DOHH2 (cell line): ENCODE measurements around the gene DAD1.

Experiments used
- H3F3A ChIP-seq: fragments of 200-600 bp; sonication (generic), shearing (Covaris generic); 2 replicates; pipeline ENCODE4 v1.6.0; 2016; ENCODE audit warnings: antibody characterized with exemption, mild to moderate bottlenecking; ENCODE audit not compliant: control insufficient read depth, insufficient read depth
- H3K27ac ChIP-seq: fragments of 200-600 bp; sonication (generic); 2 replicates; pipeline ENCODE4 v1.5.1; 2014; ENCODE audit warnings: low read depth, mild to moderate bottlenecking, low read length, moderate library complexity
- H3K27me3 ChIP-seq: fragments of 200-600 bp; sonication (generic); 2 replicates; pipeline ENCODE4 v1.6.1; 2014; ENCODE audit warnings: mild to moderate bottlenecking, low read length, mixed read lengths; ENCODE audit not compliant: control insufficient read depth
- H3K36me3 ChIP-seq: fragments of 200-600 bp; sonication (generic); 2 replicates; pipeline ENCODE4 v1.6.1; 2014; ENCODE audit warnings: mild to moderate bottlenecking, low read length, moderate library complexity, mixed read lengths; ENCODE audit not compliant: control insufficient read depth
- H3K4me1 ChIP-seq: fragments of 200-600 bp; sonication (generic); 2 replicates; pipeline ENCODE4 v1.6.1; 2014; ENCODE audit warnings: mild to moderate bottlenecking, low read length, mixed read lengths; ENCODE audit not compliant: control insufficient read depth
- H3K4me2 ChIP-seq: fragments of 200-600 bp; sonication (generic); 2 replicates; pipeline ENCODE4 v1.6.0; 2014; ENCODE audit warnings: mild to moderate bottlenecking, low read length, moderate library complexity
- H3K4me3 ChIP-seq: fragments of 200-600 bp; sonication (generic); 2 replicates; pipeline ENCODE4 v1.5.1; 2014; ENCODE audit warnings: mild to moderate bottlenecking, low read length, mixed read lengths
- H3K79me2 ChIP-seq: fragments of 200-600 bp; sonication (generic); 2 replicates; pipeline ENCODE4 v1.6.1; 2014; ENCODE audit warnings: mild to moderate bottlenecking, low read length, mixed read lengths; ENCODE audit not compliant: control insufficient read depth
- H3K9me2 ChIP-seq: fragments of 200-600 bp; sonication (generic); replicated peaks from 2 replicates; pipeline ENCODE4 v1.6.1; 2014; ENCODE audit warnings: mild to moderate bottlenecking, low read length, mixed read lengths; ENCODE audit not compliant: control insufficient read depth
- H3K9me3 ChIP-seq: fragments of 200-600 bp; sonication (generic); 2 replicates; pipeline ENCODE4 v1.6.1; 2014; ENCODE audit warnings: antibody characterized with exemption, low read length, mixed read lengths; ENCODE audit not compliant: control insufficient read depth, insufficient read depth
- H4K20me1 ChIP-seq: fragments of 200-600 bp; sonication (generic); 2 replicates; pipeline ENCODE4 v1.6.0; 2014; ENCODE audit warnings: low read depth, mild to moderate bottlenecking, antibody characterized with exemption, low read length, moderate library complexity; ENCODE audit not compliant: control insufficient read depth, insufficient read depth
- EZH2phosphoT487 ChIP-seq: fragments of 200-600 bp; sonication (generic); IDR thresholded peaks from 2 replicates; pipeline ENCODE4 v1.6.1; 2017; ENCODE audit warnings: borderline replicate concordance, mild to moderate bottlenecking, antibody characterized with exemption, low read length, moderate library complexity, mixed read lengths
- TF ChIP-seq, protein P1 (sequence below): fragments of 200-600 bp; sonication (generic); IDR thresholded peaks from one replicate; pipeline ENCODE4 v1.5.1; 2014; ENCODE audit warnings: antibody characterized with exemption, mild to moderate bottlenecking, low read depth, low read length; ENCODE audit not compliant: poor library complexity, severe bottlenecking

DAD1 gene

GRCh38 chr14:22561661-22562579 is 27.1 kb downstream of the DAD1 start:
- peaks cover 98% of the 10 kb centered on the region for H3K4me1 ChIP-seq
- no peaks in the 10 kb centered on the region for H3K27me3 ChIP-seq
- H3K4me3 ChIP-seq = peak overlapping the region; percentile 47
- no peaks in the 10 kb centered on the region for H3K9me3 ChIP-seq
- H3K9me2 ChIP-seq = no peaks in the 10 kb centered on the region
- no peaks in the 10 kb centered on the region for H4K20me1 ChIP-seq
- no peak for TF ChIP-seq EZH2phosphoT487
- TF ChIP-seq, protein P1, sequence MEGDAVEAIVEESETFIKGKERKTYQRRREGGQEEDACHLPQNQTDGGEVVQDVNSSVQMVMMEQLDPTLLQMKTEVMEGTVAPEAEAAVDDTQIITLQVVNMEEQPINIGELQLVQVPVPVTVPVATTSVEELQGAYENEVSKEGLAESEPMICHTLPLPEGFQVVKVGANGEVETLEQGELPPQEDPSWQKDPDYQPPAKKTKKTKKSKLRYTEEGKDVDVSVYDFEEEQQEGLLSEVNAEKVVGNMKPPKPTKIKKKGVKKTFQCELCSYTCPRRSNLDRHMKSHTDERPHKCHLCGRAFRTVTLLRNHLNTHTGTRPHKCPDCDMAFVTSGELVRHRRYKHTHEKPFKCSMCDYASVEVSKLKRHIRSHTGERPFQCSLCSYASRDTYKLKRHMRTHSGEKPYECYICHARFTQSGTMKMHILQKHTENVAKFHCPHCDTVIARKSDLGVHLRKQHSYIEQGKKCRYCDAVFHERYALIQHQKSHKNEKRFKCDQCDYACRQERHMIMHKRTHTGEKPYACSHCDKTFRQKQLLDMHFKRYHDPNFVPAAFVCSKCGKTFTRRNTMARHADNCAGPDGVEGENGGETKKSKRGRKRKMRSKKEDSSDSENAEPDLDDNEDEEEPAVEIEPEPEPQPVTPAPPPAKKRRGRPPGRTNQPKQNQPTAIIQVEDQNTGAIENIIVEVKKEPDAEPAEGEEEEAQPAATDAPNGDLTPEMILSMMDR = no peak
- peaks cover 36% of the 10 kb centered on the region for H3F3A ChIP-seq
- peak overlapping the region; percentile 87 for H3K27ac ChIP-seq
- peaks cover 44% of the 10 kb centered on the region for H3K36me3 ChIP-seq
- peak overlapping the region; percentile 61 for H3K4me2 ChIP-seq
- peaks cover 33% of the 10 kb centered on the region for H3K79me2 ChIP-seq

DNA sequence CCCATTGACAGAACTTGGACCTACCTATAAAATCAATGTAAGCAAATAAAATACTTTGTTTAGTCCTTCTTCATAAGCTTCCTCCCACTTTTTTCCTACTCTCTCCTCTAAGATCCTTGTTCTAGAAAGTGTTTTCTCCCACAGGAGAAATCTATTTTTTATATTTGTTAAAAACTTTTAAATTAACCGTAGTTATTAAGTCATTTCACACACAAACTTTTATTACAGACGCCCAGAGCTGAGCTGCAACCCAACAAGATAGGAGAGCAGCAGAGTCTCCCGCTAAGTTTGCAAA is 27.7 kb downstream of the DAD1 start:
- H3F3A ChIP-seq = peaks cover 37% of the 10 kb centered on the region
- TF ChIP-seq EZH2phosphoT487 = no peak
- TF ChIP-seq, protein P1 = no peak
- H3K4me2 ChIP-seq = peak overlapping the region; percentile 61
- peaks cover 96% of the 10 kb centered on the region for H3K4me1 ChIP-seq
- no peaks in the 10 kb centered on the region for H3K27me3 ChIP-seq
- H3K36me3 ChIP-seq = peaks cover 39% of the 10 kb centered on the region
- no peaks in the 10 kb centered on the region for H3K9me3 ChIP-seq
- peaks cover 27% of the 10 kb centered on the region for H3K79me2 ChIP-seq
- H3K4me3 ChIP-seq = peak overlapping the region; percentile 47
- peak overlapping the region; percentile 87 for H3K27ac ChIP-seq
- H4K20me1 ChIP-seq = no peaks in the 10 kb centered on the region
- no peaks in the 10 kb centered on the region for H3K9me2 ChIP-seq

- H3F3A ChIP-seq = peaks cover 39% of the 10 kb centered on the region
- H3K79me2 ChIP-seq = peaks cover 22% of the 10 kb centered on the region
- H4K20me1 ChIP-seq = no peaks in the 10 kb centered on the region
- no peaks in the 10 kb centered on the region for H3K9me2 ChIP-seq
- H3K4me1 ChIP-seq = peaks cover 95% of the 10 kb centered on the region
- H3K36me3 ChIP-seq = peaks cover 35% of the 10 kb centered on the region
- H3K9me3 ChIP-seq = no peaks in the 10 kb centered on the region
- TF ChIP-seq, protein P1 = no peak
- TF ChIP-seq EZH2phosphoT487 = no peak
- H3K27me3 ChIP-seq = no peaks in the 10 kb centered on the region
- no peak overlapping the region for H3K4me3 ChIP-seq
- H3K4me2 ChIP-seq = peak overlapping the region; percentile 61
- peak overlapping the region; percentile 87 for H3K27ac ChIP-seq
Observed at GRCh38 chr14:22560662-22561365, 28.2 kb downstream of the DAD1 start.
